ENCODE measurements around the gene SETDB1. TPM values are rescaled to one million over a fixed set of nuclear protein-coding genes. Genes with fewer than 3 reads are reported as not detected.

Gene SETDB1
- total and polyA plus RNA-seq, 3 donors from 2014 or later, result 85.9 to 90.6 (median 89.5) TPM

DNA sequence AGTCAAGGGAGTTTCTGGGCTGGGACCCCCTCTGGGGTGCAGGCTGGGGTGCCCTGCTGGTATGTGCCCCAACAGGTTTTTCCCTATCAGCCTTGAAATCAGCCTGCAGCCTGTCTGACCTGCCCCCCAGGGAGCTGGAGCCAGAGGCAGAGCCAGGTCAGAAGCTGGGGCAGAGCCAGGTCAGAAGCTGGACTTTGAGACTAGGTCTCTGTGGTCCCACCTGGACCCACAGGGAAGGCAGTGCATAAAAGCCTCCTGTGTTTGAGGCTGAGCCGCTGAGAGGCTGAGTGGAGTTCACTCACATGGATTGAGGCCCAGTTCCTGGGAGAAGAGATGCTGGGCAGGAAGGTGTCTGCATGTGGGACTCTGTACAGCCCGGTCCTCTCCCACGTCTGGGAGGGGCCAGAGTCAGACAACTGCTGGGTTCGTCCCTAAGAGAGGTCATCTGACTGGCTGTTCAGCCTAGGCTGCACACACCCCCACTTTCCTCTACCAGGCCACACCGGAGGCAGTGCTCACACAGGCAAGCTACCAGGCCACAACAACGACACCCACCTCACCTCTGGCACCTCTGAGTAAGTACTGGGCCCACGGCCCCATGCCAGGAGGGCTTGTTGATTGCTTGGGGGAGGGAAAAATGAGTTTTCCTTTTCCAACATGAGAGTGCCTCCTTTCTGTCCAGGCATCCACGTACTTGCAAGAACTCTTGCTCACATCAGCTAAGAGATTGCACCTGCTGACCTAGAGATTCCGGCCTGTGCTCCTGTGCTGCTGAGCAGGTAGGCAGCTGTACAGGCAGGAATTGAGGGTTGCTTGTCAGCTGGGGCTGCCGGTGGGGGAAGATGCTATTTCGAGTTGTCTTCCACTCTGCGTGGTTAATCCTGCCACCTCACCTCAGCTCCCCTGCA lies 55.9 kb downstream of the SETDB1 start, which contains the start of gene ANXA9:
TSS of gene ANXA9 (plus strand) at position 488 of the 908 bp plus-strand sequence. CDS start 814 bp downstream, outside the sequence.
- H3K4me3 ChIP-seq, result no peak within 1 kb of the TSS
- peak; percentile 89 for DNase-seq
- TF ChIP-seq, protein P1, sequence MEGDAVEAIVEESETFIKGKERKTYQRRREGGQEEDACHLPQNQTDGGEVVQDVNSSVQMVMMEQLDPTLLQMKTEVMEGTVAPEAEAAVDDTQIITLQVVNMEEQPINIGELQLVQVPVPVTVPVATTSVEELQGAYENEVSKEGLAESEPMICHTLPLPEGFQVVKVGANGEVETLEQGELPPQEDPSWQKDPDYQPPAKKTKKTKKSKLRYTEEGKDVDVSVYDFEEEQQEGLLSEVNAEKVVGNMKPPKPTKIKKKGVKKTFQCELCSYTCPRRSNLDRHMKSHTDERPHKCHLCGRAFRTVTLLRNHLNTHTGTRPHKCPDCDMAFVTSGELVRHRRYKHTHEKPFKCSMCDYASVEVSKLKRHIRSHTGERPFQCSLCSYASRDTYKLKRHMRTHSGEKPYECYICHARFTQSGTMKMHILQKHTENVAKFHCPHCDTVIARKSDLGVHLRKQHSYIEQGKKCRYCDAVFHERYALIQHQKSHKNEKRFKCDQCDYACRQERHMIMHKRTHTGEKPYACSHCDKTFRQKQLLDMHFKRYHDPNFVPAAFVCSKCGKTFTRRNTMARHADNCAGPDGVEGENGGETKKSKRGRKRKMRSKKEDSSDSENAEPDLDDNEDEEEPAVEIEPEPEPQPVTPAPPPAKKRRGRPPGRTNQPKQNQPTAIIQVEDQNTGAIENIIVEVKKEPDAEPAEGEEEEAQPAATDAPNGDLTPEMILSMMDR (IDR thresholded peaks at IDR 0.05), result no peak
- no peak for TF ChIP-seq POLR2A (IDR thresholded peaks at IDR 0.05)
- peaks cover 33% of the 10 kb centered on the region for H3K4me1 ChIP-seq
- no peaks in the 10 kb centered on the region for H3K36me3 ChIP-seq (ENCODE audit: low read depth, missing control alignments)
- H3K9me3 ChIP-seq, result no peaks in the 10 kb centered on the region
- intact Hi-C loops (cut with DNase I; ENCODE audit: low total_unique reads), result no loop called here
- WGBS, 2 donors, result 49 to 58% methylated on average over 6 to 12 of the region's 12 CpGs
- no peaks in the 10 kb centered on the region for H3K27me3 ChIP-seq
- no peak within 1 kb of the TSS for H3K27ac ChIP-seq

DNA sequence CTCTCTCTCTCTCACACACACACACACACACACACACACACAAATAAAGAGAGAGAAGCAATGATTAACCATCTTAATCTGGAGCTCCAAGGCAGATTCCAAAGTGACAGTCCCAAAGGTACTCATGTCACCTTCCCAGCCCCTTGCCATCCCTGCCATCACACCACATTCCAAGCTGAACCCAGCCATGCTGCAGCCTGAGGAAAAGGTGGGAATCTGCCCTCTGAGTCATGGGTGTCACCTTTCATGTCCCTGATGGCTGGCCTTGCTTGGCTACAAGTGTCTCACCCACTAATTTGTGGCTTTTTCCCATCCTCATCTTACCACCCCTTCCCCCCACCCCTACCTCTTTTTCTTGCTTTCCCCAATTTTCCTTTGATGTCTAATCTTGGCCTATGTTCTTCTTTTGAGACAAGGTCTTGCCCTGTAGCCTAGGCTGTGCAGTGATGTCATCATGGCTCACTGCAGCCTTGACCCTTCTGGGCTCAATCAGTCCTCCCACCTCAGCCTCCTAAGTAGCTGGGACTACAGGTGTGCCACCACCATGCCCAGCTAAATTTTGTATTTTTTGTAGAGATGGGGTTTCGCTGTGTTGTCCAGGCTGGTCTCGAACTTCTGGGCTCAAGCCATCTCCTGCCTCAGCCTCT lies 59.1 kb downstream of the SETDB1 start:
- WGBS, 2 donors, result 87 to 94% methylated on average over 2 of the region's 2 CpGs

DNA sequence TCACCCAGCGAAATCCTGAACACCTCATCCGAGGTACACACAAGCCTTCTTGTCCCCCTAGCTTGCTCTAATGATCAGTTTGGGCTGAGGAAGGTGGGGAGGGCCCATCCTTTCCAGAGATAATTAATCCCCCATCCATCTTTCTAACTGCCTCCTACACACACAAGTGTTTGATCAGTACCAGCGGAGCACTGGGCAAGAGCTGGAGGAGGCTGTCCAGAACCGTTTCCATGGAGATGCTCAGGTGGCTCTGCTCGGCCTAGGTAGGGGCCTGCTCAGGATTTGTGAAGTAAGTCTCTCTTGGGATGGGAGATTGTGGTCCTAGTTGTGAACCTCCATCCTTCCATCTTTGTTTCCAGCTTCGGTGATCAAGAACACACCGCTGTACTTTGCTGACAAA lies 61.8 kb downstream of the SETDB1 start:
- no peaks in the 10 kb centered on the region for H3K9me3 ChIP-seq
- no peak for TF ChIP-seq POLR2A (IDR thresholded peaks at IDR 0.05)
- TF ChIP-seq, protein P1 (IDR thresholded peaks at IDR 0.05), result no peak
- intact Hi-C loops (cut with DNase I; ENCODE audit: low total_unique reads), result no loop called here
- H3K4me3 ChIP-seq, result no peak overlapping the region
- H3K27ac ChIP-seq, result no peak overlapping the region
- DNase-seq, result no peak
- WGBS, 2 donors, result 76 to 86% methylated on average over 7 of the region's 7 CpGs
- no peaks in the 10 kb centered on the region for H3K4me1 ChIP-seq
- no peaks in the 10 kb centered on the region for H3K36me3 ChIP-seq (ENCODE audit: low read depth, missing control alignments)
- H3K27me3 ChIP-seq, result no peaks in the 10 kb centered on the region

More for the DNA sequence above, 59.1 kb downstream of the SETDB1 start:
- Histone ChIP-seq H3K4me1 (peaks cover 19% of the 10 kb centered on the region), H3K27me3 (no peaks in the 10 kb centered on the region), H3K36me3 (ENCODE audit: low read depth, missing control alignments) (no peaks in the 10 kb centered on the region), H3K4me3 (no peak overlapping the region), H3K27ac (no peak overlapping the region), H3K9me3 (no peaks in the 10 kb centered on the region)
- DNase-seq, result no peak
- TF ChIP-seq POLR2A (IDR thresholded peaks at IDR 0.05), result no peak
- TF ChIP-seq, protein P1 (IDR thresholded peaks at IDR 0.05), result no peak
- intact Hi-C loops (cut with DNase I; ENCODE audit: low total_unique reads), result no loop called here

DNA sequence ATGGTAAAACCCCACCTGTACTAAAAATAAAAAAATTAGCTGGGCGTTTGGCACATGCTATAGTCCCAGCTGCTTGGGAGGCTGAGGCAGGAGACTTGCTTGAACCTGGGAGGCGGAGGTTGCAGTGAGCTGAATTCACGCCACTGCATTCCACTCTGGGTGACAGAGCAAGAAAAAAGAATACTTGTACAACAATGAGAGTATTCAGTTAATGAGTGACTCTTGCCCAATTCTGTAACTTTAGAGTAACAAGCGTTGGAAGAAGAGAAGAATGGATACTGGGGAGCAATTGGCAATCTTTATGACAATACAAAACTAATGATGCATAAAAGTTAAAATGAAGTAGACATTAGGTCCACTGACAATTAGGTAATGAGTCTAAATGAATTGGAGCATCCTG lies 66.5 kb downstream of the SETDB1 start:
- Histone ChIP-seq H3K4me1 (no peaks in the 10 kb centered on the region), H3K4me3 (no peak overlapping the region), H3K27me3 (no peaks in the 10 kb centered on the region), H3K27ac (no peak overlapping the region), H3K9me3 (no peaks in the 10 kb centered on the region), H3K36me3 (ENCODE audit: low read depth, missing control alignments) (no peaks in the 10 kb centered on the region)
- 65 to 75% methylated on average over 4 of the region's 4 CpGs for WGBS, 2 donors
- intact Hi-C loops (cut with DNase I; ENCODE audit: low total_unique reads), result no loop called here
- DNase-seq, result no peak
- TF ChIP-seq POLR2A (IDR thresholded peaks at IDR 0.05), result no peak
- TF ChIP-seq, protein P1 (IDR thresholded peaks at IDR 0.05), result no peak
